HCT116 (cell line): ENCODE data around the gene SCCPDH. TPM values are rescaled to one million over a fixed set of nuclear protein-coding genes. Genes with fewer than 3 reads are reported as not detected.

Experiments used
- ATAC-seq: fragments of 200-7000 bp; cut with Tn5 transposase; 2 replicates; pipeline ENCODE4 v1.9.1; 2020; ENCODE audit warnings: mild to moderate bottlenecking, moderate library complexity
- BruUV-seq: library from RNA; stranded (reverse); fragments of 400-500 nt; replicated peaks from 2 replicates; lab custom pipeline; 2021; lab: Mats Ljungman, UMichigan
- CTCF ChIA-PET: fragments of 300-600 bp; sonication (Branson Sonifier 250); formaldehyde crosslinking; loops from one replicate; lab custom pipeline; 2021; ENCODE audit warnings: antibody characterized with exemption; lab: Charles Lee
- POLR2A ChIA-PET: fragments of 300-600, 350-600 bp; sonication (Branson Sonifier 250); formaldehyde crosslinking; loops from one replicate; lab custom pipeline; 2021; ENCODE audit warnings: antibody characterized with exemption; lab: Charles Lee
- RAD21 ChIA-PET, 2 experiments: fragments of 300-600 bp; sonication (Branson Sonifier 250); formaldehyde crosslinking; loops; one replicate each; lab custom pipeline; 2023; ENCODE audit warnings: low total read pairs in 2 of 2; ENCODE audit not compliant: uncharacterized antibody in 2 of 2, unreplicated experiment in 2 of 2, low non-redundant PET in 1 of 2; lab: Charles Lee
- DNase-seq: peaks from one replicate; pipeline ENCODE4 v3.0.0-alpha.2; 2010; ENCODE audit warnings: low read depth, low spot score
- H2AFZ ChIP-seq: fragments of 200-600 bp; shearing (Covaris generic), sonication (generic); 2 replicates; pipeline ENCODE4 v1.6.1; 2017; ENCODE audit warnings: low read depth, mixed run types, mixed read lengths, antibody characterized with exemption, low read length; ENCODE audit not compliant: poor library complexity, severe bottlenecking
- H3K27ac ChIP-seq: 2 replicates; pipeline ENCODE4 v1.5.1; 2012; ENCODE audit warnings: low read depth, low read length
- H3K27me3 ChIP-seq: fragments of 200-600 bp; sonication (generic); 2 replicates; pipeline ENCODE4 v1.6.1; 2016; ENCODE audit warnings: mixed run types, low read length, mixed read lengths; ENCODE audit not compliant: insufficient read depth
- H3K36me3 ChIP-seq, 2 experiments: fragments of 200-500 bp in 1 of 2; fragments of 200-600 bp in 1 of 2; sonication (Bioruptor generic) in 1 of 2; sonication (generic) in 1 of 2; 2 replicates each; pipeline versions ENCODE4 v1.5.1 to v1.6.1; 2014 to 2016; ENCODE audit warnings: low read length in 2 of 2, inconsistent platforms in 1 of 2, mixed read lengths in 1 of 2, mixed run types in 1 of 2; ENCODE audit not compliant: insufficient read depth in 2 of 2, control insufficient read depth in 1 of 2
- H3K4me1 ChIP-seq, 2 experiments: fragments of 200-600 bp in 1 of 2; sonication (generic) in 1 of 2; 2 replicates each; pipeline versions ENCODE4 v1.5.1 to v1.6.1; 2012 to 2017; ENCODE audit warnings: low read length in 2 of 2, inconsistent platforms in 1 of 2, mild to moderate bottlenecking in 1 of 2, mixed read lengths in 1 of 2, mixed run types in 1 of 2, moderate library complexity in 1 of 2; ENCODE audit not compliant: insufficient read depth in 2 of 2, control insufficient read depth in 1 of 2
- H3K4me2 ChIP-seq: fragments of 200-600 bp; sonication (generic); 2 replicates; pipeline ENCODE4 v1.6.1; 2017; ENCODE audit warnings: mixed run types, low read length, mixed read lengths
- H3K4me3 ChIP-seq, 2 experiments: fragments of 200-600 bp in 1 of 2; sonication (generic) in 1 of 2; replicated peaks in 1 of 2; 2 replicates each; pipeline ENCODE4 v1.5.1; 2011 to 2016; ENCODE audit warnings: low read length in 2 of 2, control low read depth in 1 of 2, low read depth in 1 of 2, mild to moderate bottlenecking in 1 of 2, mixed read lengths in 1 of 2, mixed run types in 1 of 2
- H3K79me2 ChIP-seq: fragments of 200-600 bp; sonication (generic); 2 replicates; pipeline ENCODE4 v1.6.1; 2017; ENCODE audit warnings: mild to moderate bottlenecking, mixed run types, low read length, moderate library complexity, mixed read lengths; ENCODE audit not compliant: insufficient read depth
- H3K9ac ChIP-seq: fragments of 200-600 bp; sonication (generic); 2 replicates; pipeline ENCODE4 v1.6.1; 2016; ENCODE audit warnings: low read length, mixed read lengths
- H3K9me2 ChIP-seq: fragments of 200-600 bp; sonication (generic), shearing (Covaris generic); 2 replicates; pipeline ENCODE4 v1.6.1; 2017; ENCODE audit warnings: mixed run types, mild to moderate bottlenecking, moderate library complexity; ENCODE audit not compliant: insufficient read depth
- H3K9me3 ChIP-seq, 2 experiments: fragments of 200-500 bp in 1 of 2; fragments of 200-600 bp in 1 of 2; sonication (Bioruptor generic) in 1 of 2; sonication (generic) in 1 of 2; 2 replicates each; pipeline ENCODE4 v1.6.1; 2014 to 2017; ENCODE audit warnings: low read length in 2 of 2, mixed read lengths in 2 of 2, inconsistent platforms in 1 of 2, low read depth in 1 of 2, mild to moderate bottlenecking in 1 of 2, mixed run types in 1 of 2, moderate library complexity in 1 of 2; ENCODE audit not compliant: control insufficient read depth in 1 of 2, insufficient read depth in 1 of 2
- H4K20me1 ChIP-seq: fragments of 200-600 bp; sonication (generic), shearing (Covaris generic); 2 replicates; pipeline ENCODE4 v1.6.1; 2017; ENCODE audit warnings: mixed run types, mild to moderate bottlenecking, moderate library complexity; ENCODE audit not compliant: insufficient read depth
- CBX3 ChIP-seq: IDR thresholded peaks from 2 replicates; pipeline ENCODE4 v1.6.1; 2012; ENCODE audit warnings: low read depth
- CEBPB ChIP-seq: IDR thresholded peaks from 2 replicates; pipeline ENCODE4 v1.6.1; 2012; ENCODE audit warnings: low read depth
- EGR1 ChIP-seq: IDR thresholded peaks from 2 replicates; pipeline ENCODE4 v1.6.1; 2012; ENCODE audit warnings: low read depth
- FOSL1 ChIP-seq: IDR thresholded peaks from 2 replicates; pipeline ENCODE4 v1.6.1; 2012; ENCODE audit warnings: low read depth
- RAD21 ChIP-seq: IDR thresholded peaks from 2 replicates; pipeline ENCODE4 v1.6.1; 2012; ENCODE audit warnings: low read depth, mild to moderate bottlenecking
- SIN3A ChIP-seq: IDR thresholded peaks from 2 replicates; pipeline ENCODE4 v1.6.1; 2012; ENCODE audit warnings: low read depth
- SP1 ChIP-seq: IDR thresholded peaks from 2 replicates; pipeline ENCODE4 v1.6.1; 2012; ENCODE audit warnings: low read depth
- SRF ChIP-seq: IDR thresholded peaks from 2 replicates; pipeline ENCODE4 v1.6.1; 2012; ENCODE audit warnings: low read depth
- YY1 ChIP-seq: IDR thresholded peaks from 2 replicates; pipeline ENCODE4 v1.6.1; 2011; ENCODE audit warnings: low read length, low read depth, moderate library complexity, mild to moderate bottlenecking; ENCODE audit not compliant: insufficient replicate concordance; ENCODE audit errors: extremely low read depth
- ZFX ChIP-seq: fragments of 450-650 bp; IDR thresholded peaks from 2 replicates; pipeline ENCODE4 v1.6.1; 2017
- intact Hi-C: fragments of 100-400 bp; cut with micrococcal nuclease; formaldehyde crosslinking; loops from 2 replicates; pipeline ENCODE4 v1.10.0; 2022
- total RNA-seq: library from RNA; stranded (reverse); gene quantifications from one replicate; pipeline ENCODE4 v1.2.1, GENCODE V29; 2021; ENCODE audit not compliant: unreplicated experiment
- TF ChIP-seq, protein P1 (sequence below): IDR thresholded peaks from 2 replicates; pipeline ENCODE4 v1.6.1; 2011; ENCODE audit warnings: mild to moderate bottlenecking, low read length, moderate library complexity; ENCODE audit not compliant: insufficient replicate concordance; ENCODE audit errors: extremely low read depth
- TF ChIP-seq, protein P2 (sequence below): IDR thresholded peaks from 2 replicates; pipeline ENCODE4 v1.6.1; 2012
- TF ChIP-seq, protein P3 (sequence below): IDR thresholded peaks from 2 replicates; pipeline ENCODE4 v1.6.1; 2012; ENCODE audit warnings: low read depth

SCCPDH gene
- total RNA-seq, 1 experiment from 2014 or later, result 0.30 TPM

DNA sequence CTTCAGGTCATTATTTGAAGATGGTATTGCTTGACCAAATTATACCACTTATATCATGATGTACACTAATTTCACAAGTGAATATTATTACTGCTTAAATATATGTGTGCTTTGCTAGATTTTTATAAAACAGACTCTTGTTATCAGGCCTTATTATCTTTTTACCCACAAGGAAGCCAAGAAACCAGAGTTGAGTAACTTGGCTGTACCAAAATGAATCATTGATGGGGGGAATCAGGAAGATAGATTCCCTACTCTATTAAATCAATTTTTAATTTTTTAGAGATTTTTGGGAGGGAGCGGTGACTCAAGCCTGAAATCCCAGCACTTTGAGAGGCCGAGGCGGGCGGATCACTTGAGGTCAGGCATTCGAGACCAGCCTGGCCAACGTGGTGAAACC lies 16.0 kb upstream of the SCCPDH start:
- Histone ChIP-seq H4K20me1 (no peaks in the 10 kb centered on the region), H3K27me3 (no peaks in the 10 kb centered on the region), H3K4me2 (no peak overlapping the region), H3K79me2 (no peaks in the 10 kb centered on the region), H3K36me3 (no peaks in the 10 kb centered on the region), H3K27ac (no peak overlapping the region), H2AFZ (no peak overlapping the region), H3K9ac (no peak overlapping the region), H3K4me1 (no peaks in the 10 kb centered on the region), H3K9me3 (no peaks in the 10 kb centered on the region), H3K9me2 (no peaks in the 10 kb centered on the region), H3K4me3 (no peak overlapping the region)
- TF ChIP-seq CBX3, result no peak
- TF ChIP-seq RAD21, result no peak
- TF ChIP-seq, protein P1, sequence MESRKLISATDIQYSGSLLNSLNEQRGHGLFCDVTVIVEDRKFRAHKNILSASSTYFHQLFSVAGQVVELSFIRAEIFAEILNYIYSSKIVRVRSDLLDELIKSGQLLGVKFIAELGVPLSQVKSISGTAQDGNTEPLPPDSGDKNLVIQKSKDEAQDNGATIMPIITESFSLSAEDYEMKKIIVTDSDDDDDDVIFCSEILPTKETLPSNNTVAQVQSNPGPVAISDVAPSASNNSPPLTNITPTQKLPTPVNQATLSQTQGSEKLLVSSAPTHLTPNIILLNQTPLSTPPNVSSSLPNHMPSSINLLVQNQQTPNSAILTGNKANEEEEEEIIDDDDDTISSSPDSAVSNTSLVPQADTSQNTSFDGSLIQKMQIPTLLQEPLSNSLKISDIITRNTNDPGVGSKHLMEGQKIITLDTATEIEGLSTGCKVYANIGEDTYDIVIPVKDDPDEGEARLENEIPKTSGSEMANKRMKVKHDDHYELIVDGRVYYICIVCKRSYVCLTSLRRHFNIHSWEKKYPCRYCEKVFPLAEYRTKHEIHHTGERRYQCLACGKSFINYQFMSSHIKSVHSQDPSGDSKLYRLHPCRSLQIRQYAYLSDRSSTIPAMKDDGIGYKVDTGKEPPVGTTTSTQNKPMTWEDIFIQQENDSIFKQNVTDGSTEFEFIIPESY, result no peak
- no peak for TF ChIP-seq ZFX
- no peak for TF ChIP-seq EGR1
- TF ChIP-seq SIN3A, result no peak
- TF ChIP-seq, protein P2, sequence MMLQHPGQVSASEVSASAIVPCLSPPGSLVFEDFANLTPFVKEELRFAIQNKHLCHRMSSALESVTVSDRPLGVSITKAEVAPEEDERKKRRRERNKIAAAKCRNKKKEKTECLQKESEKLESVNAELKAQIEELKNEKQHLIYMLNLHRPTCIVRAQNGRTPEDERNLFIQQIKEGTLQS, result no peak
- no peak for TF ChIP-seq SRF
- no peak for TF ChIP-seq SP1
- TF ChIP-seq CEBPB, result no peak
- TF ChIP-seq YY1, result no peak
- no peak for TF ChIP-seq FOSL1
- TF ChIP-seq, protein P3, sequence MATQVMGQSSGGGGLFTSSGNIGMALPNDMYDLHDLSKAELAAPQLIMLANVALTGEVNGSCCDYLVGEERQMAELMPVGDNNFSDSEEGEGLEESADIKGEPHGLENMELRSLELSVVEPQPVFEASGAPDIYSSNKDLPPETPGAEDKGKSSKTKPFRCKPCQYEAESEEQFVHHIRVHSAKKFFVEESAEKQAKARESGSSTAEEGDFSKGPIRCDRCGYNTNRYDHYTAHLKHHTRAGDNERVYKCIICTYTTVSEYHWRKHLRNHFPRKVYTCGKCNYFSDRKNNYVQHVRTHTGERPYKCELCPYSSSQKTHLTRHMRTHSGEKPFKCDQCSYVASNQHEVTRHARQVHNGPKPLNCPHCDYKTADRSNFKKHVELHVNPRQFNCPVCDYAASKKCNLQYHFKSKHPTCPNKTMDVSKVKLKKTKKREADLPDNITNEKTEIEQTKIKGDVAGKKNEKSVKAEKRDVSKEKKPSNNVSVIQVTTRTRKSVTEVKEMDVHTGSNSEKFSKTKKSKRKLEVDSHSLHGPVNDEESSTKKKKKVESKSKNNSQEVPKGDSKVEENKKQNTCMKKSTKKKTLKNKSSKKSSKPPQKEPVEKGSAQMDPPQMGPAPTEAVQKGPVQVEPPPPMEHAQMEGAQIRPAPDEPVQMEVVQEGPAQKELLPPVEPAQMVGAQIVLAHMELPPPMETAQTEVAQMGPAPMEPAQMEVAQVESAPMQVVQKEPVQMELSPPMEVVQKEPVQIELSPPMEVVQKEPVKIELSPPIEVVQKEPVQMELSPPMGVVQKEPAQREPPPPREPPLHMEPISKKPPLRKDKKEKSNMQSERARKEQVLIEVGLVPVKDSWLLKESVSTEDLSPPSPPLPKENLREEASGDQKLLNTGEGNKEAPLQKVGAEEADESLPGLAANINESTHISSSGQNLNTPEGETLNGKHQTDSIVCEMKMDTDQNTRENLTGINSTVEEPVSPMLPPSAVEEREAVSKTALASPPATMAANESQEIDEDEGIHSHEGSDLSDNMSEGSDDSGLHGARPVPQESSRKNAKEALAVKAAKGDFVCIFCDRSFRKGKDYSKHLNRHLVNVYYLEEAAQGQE, result no peak
- intact Hi-C loops, result no loop called here
- ChIA-PET CTCF (no interaction called here), RAD21 (no interaction called here), POLR2A (no interaction called here)
- no TSS peak for BruUV-seq
- DNase-seq (no peak), ATAC-seq (no peak)
